HepG2 (cell line): ENCODE measurements around the gene MATN1. TPM values are rescaled to one million over a fixed set of nuclear protein-coding genes. Genes with fewer than 3 reads are reported as not detected.

Experiments used
- ATAC-seq: fragments of 200-7000 bp; cut with Tn5 transposase; 3 replicates; pipeline ENCODE4 v1.9.1; 2020; ENCODE audit warnings: mild to moderate bottlenecking, moderate library complexity
- BruUV-seq: library from RNA; stranded (reverse); fragments of 400-500 nt; replicated peaks from 2 replicates; lab custom pipeline; 2021; lab: Mats Ljungman, UMichigan
- CTCF ChIA-PET: fragments of 300-600 bp; formaldehyde crosslinking; extraction: SDS; loops from one replicate; lab custom pipeline; 2021; ENCODE audit warnings: low total read pairs, inconsistent platforms, low intra/inter-chr PET ratio; lab: Yijun Ruan, JAX
- POLR2A ChIA-PET: fragments of 350-600 bp; sonication (Branson Sonifier 250); formaldehyde crosslinking; loops from one replicate; lab custom pipeline; 2020; ENCODE audit warnings: antibody characterized with exemption, inconsistent platforms; lab: Yijun Ruan, JAX
- DNase-seq: peaks from one replicate; pipeline ENCODE4 v3.0.0-alpha.2; 2015; ENCODE audit warnings: low spot score
- FAIRE-seq: peaks from 3 replicates; lab custom pipeline; 2011; peaks lifted over from hg19 to GRCh38; lab: Jason Lieb, UNC
- H2AFZ ChIP-seq: one replicate; pipeline ENCODE4 v1.6.1; 2011; ENCODE audit warnings: low read length, inconsistent platforms
- H3K27ac ChIP-seq: fragments of 300-600 bp; 3 replicates; pipeline ENCODE4 v1.8.0; 2011; ENCODE audit warnings: mixed run types, mild to moderate bottlenecking, mixed read lengths, low read length, inconsistent platforms; ENCODE audit not compliant: insufficient read depth; ENCODE audit errors: extremely low read length
- H3K27me3 ChIP-seq, 2 experiments: fragments of 200-600 bp in 1 of 2; 2 replicates in 1 of 2; 3 replicates in 1 of 2; pipeline versions ENCODE4 v1.6.0 to v1.8.0; 2011; ENCODE audit warnings: low read length in 2 of 2, mild to moderate bottlenecking in 2 of 2, moderate library complexity in 2 of 2, inconsistent platforms in 1 of 2; ENCODE audit not compliant: insufficient read depth in 2 of 2, control insufficient read depth in 1 of 2
- H3K36me3 ChIP-seq, 2 experiments: fragments of 200-600 bp in 1 of 2; replicated peaks in 1 of 2; 2 replicates in 1 of 2; 3 replicates in 1 of 2; pipeline versions ENCODE4 v1.5.1 to v1.8.0; 2011; ENCODE audit warnings: low read length in 2 of 2, inconsistent platforms in 1 of 2; ENCODE audit not compliant: insufficient read depth in 2 of 2, control insufficient read depth in 1 of 2
- H3K4me1 ChIP-seq: 2 replicates; pipeline ENCODE4 v1.5.1; 2012; ENCODE audit warnings: low read length, inconsistent platforms; ENCODE audit not compliant: insufficient read depth
- H3K4me2 ChIP-seq: 2 replicates; pipeline ENCODE4 v1.6.0; 2011; ENCODE audit warnings: low read depth, low read length, inconsistent platforms
- H3K4me3 ChIP-seq, 3 experiments: fragments of 200-600 bp in 1 of 3; sonication (generic), shearing (Covaris generic) in 1 of 3; replicated peaks in 1 of 3; 2 replicates each; pipeline ENCODE4 v1.5.1; 2011 to 2016; ENCODE audit warnings: low read length in 3 of 3, inconsistent platforms in 2 of 3, low read depth in 2 of 3, mild to moderate bottlenecking in 2 of 3, control low read depth in 1 of 3, mixed read lengths in 1 of 3; ENCODE audit not compliant: insufficient read depth in 1 of 3
- H3K79me2 ChIP-seq: one replicate; pipeline ENCODE4 v1.6.1; 2011; ENCODE audit warnings: low read length, inconsistent platforms; ENCODE audit not compliant: insufficient read depth
- H3K9ac ChIP-seq: 2 replicates; pipeline ENCODE4 v1.6.0; 2011; ENCODE audit warnings: mild to moderate bottlenecking, low read depth, low read length, inconsistent platforms; ENCODE audit not compliant: insufficient read depth
- H3K9me3 ChIP-seq: 2 replicates; pipeline ENCODE4 v1.5.1; 2012; ENCODE audit warnings: mild to moderate bottlenecking, low read length
- H4K20me1 ChIP-seq: 2 replicates; pipeline ENCODE4 v1.6.0; 2011; ENCODE audit warnings: inconsistent platforms, mild to moderate bottlenecking, low read length, moderate library complexity; ENCODE audit not compliant: insufficient read depth
- CHD2 ChIP-seq: IDR thresholded peaks from 2 replicates; pipeline ENCODE4 v1.6.1; 2011; ENCODE audit warnings: low read depth, low read length, improper control_type of control experiment
- FOXA3 ChIP-seq: IDR thresholded peaks from 2 replicates; pipeline ENCODE4 v1.6.1; 2016; ENCODE audit warnings: missing genetic modification reagents, missing compliant biosample characterization
- KDM3A ChIP-seq: IDR thresholded peaks from 2 replicates; pipeline ENCODE4 v1.6.1; 2018; ENCODE audit warnings: low read depth, missing compliant biosample characterization
- NFE2 ChIP-seq: sonication (generic); formaldehyde crosslinking; IDR thresholded peaks from 2 replicates; pipeline ENCODE4 v1.4.0; 2020; ENCODE audit warnings: missing genetic modification reagents
- SIN3A ChIP-seq: IDR thresholded peaks from 2 replicates; pipeline ENCODE4 v1.6.1; 2011; ENCODE audit warnings: low read depth, mild to moderate bottlenecking, control low read depth, low read length, borderline replicate concordance
- SRSF4 ChIP-seq: fragments of 200-400 bp; formaldehyde crosslinking; IDR thresholded peaks from one replicate; pipeline ENCODE4 v1.6.1; 2018; ENCODE audit warnings: mild to moderate bottlenecking, low read depth, low read length, moderate library complexity; ENCODE audit not compliant: poor library complexity, severe bottlenecking
- ZNF225 ChIP-seq: sonication (generic); formaldehyde crosslinking; IDR thresholded peaks from 2 replicates; pipeline ENCODE4 v1.4.0; 2020; ENCODE audit warnings: mild to moderate bottlenecking, missing genetic modification reagents
- ZNF24 ChIP-seq: fragments of 450-650 bp; IDR thresholded peaks from 2 replicates; pipeline ENCODE4 v1.6.1; 2017; ENCODE audit warnings: antibody characterized with exemption, mild to moderate bottlenecking
- ZNF629 ChIP-seq: sonication (generic); formaldehyde crosslinking; conservative IDR thresholded peaks from 2 replicates; pipeline ENCODE4 v1.5.0; 2020; ENCODE audit warnings: missing genetic modification reagents
- ZNF75D ChIP-seq: sonication (generic); formaldehyde crosslinking; IDR thresholded peaks from 2 replicates; pipeline ENCODE4 v1.8.1; 2023; ENCODE audit warnings: missing genetic modification reagents, mild to moderate bottlenecking, borderline replicate concordance
- ZNF83 ChIP-seq: sonication (generic); formaldehyde crosslinking; IDR thresholded peaks from 2 replicates; pipeline ENCODE4 v1.4.0; 2020; ENCODE audit warnings: missing genetic modification reagents, mild to moderate bottlenecking, borderline replicate concordance
- WGBS: methylation state at CpG from one replicate; pipeline ENCODE4 v1.1.6; 2017; ENCODE audit warnings: low lambda C conversion rate; 5-methylcytosine and 5-hydroxymethylcytosine counted together
- in situ Hi-C: cut with HindIII; loops from 2 replicates; pipeline ENCODE4 v1.10.0; 2017; ENCODE audit warnings: low pct_unique_long_range_greater_than_20kb; ENCODE audit not compliant: extremely low pct_ligation_motif_present
- intact Hi-C: fragments of 100-400 bp; cut with micrococcal nuclease; formaldehyde crosslinking; loops from one replicate; pipeline ENCODE4 v1.10.0; 2022; ENCODE audit not compliant: unreplicated experiment
- polyA plus RNA-seq, 8 experiments: library from polyadenylated mRNA; depleted of rRNA in 3 of 8; stranded (reverse) in 7 of 8; unstranded in 1 of 8; fragments of >200 nt; fragmentation: Illumina TruSeq in 4 of 8; extraction: Trizol in 4 of 8; gene quantifications; 2 replicates each; pipeline versions ENCODE4 v1.2.1 to v1.2.3, GENCODE V29; 2011 to 2016; ENCODE audit warnings: low read depth in 4 of 8, missing spikeins in 1 of 8, mixed read lengths in 1 of 8; ENCODE audit not compliant: insufficient read depth in 1 of 8
- total RNA-seq, 5 experiments: library from RNA; depleted of rRNA; stranded (reverse); fragments of >200 nt; fragmentation: Illumina TruSeq; extraction: Trizol; gene quantifications; 2 replicates each; pipeline ENCODE4 v1.2.3, GENCODE V29; 2016; ENCODE audit warnings: low read depth in 1 of 5
- TF ChIP-seq, protein P1 (sequence below): sonication (generic); formaldehyde crosslinking; conservative IDR thresholded peaks from 2 replicates; pipeline ENCODE4 v1.8.0; 2022; ENCODE audit warnings: mild to moderate bottlenecking, moderate library complexity, missing genetic modification reagents
- TF ChIP-seq, protein P2 (sequence below): sonication (generic); formaldehyde crosslinking; IDR thresholded peaks from 2 replicates; pipeline ENCODE4 v1.4.0; 2020; ENCODE audit warnings: missing genetic modification reagents, borderline replicate concordance

Gene MATN1
- total and polyA plus RNA-seq, 2 of the 13 experiments (the other 11 are each of a cell fraction or from before 2014, with no cell fraction given) = 0.04 to 0.05 TPM

DNA sequence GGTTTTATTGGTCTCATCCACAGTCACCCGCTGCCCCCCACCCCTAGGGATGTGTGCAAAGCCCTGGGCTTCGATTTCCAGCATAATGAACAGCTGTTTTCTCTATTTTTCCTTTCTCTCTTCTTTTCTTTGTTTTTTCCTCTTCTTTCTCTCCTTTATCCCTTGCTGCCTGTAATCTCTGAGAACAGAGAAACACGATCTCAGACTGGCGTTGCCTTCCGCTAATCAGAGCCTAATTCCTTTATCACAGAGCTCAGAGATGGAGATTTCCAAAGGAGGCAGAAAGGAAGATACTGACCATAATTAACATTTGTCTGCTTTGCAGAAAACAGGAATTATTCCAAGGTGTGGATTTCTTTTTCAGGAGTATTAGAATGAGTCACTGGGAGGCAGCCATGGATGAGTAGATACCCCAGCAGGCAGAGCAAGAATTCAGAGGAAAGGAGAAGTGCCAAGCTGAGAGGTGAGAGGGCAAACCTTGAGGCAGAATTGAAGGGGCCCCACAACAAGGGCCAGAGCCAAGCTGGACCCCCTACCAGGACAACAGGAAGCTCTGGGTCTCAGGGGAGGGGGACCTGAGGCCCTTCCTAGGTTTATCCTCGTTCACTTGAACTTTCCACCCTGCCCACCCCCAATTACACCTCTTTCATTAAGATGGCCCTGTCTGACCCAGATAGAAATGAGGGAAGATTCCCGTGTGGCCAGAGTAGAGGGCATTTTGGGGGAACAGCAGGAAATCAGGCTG is 33.3 kb downstream of the MATN1 start:
- intact Hi-C loops (no loop called here), in situ Hi-C loops (loop anchor here (25.0 kb wide), 1 partner anchor 1353 kb away; no protein-coding TSS in a partner anchor)

More for the DNA sequence above, 33.3 kb downstream of the MATN1 start:
- ChIA-PET CTCF (no interaction called here), POLR2A (no interaction called here)
- DNase-seq = no peak
- no peaks in the 10 kb centered on the region for H4K20me1 ChIP-seq
- TF ChIP-seq ZNF629 (CRISPR knock-in tag) = no peak
- TF ChIP-seq ZNF75D (CRISPR knock-in tag) = no peak
- TF ChIP-seq CHD2 = no peak
- no peak for TF ChIP-seq ZNF225 (CRISPR knock-in tag)
- no peak for TF ChIP-seq ZNF83 (CRISPR knock-in tag)
- TF ChIP-seq, protein P1, sequence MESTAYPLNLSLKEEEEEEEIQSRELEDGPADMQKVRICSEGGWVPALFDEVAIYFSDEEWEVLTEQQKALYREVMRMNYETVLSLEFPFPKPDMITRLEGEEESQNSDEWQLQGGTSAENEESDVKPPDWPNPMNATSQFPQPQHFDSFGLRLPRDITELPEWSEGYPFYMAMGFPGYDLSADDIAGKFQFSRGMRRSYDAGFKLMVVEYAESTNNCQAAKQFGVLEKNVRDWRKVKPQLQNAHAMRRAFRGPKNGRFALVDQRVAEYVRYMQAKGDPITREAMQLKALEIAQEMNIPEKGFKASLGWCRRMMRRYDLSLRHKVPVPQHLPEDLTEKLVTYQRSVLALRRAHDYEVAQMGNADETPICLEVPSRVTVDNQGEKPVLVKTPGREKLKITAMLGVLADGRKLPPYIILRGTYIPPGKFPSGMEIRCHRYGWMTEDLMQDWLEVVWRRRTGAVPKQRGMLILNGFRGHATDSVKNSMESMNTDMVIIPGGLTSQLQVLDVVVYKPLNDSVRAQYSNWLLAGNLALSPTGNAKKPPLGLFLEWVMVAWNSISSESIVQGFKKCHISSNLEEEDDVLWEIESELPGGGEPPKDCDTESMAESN (CRISPR knock-in tag) = no peak
- TF ChIP-seq KDM3A = no peak
- TF ChIP-seq FOXA3 = no peak
- no peak for TF ChIP-seq SRSF4
- TF ChIP-seq SIN3A = no peak
- TF ChIP-seq ZNF24 = no peak
- TF ChIP-seq, protein P2, sequence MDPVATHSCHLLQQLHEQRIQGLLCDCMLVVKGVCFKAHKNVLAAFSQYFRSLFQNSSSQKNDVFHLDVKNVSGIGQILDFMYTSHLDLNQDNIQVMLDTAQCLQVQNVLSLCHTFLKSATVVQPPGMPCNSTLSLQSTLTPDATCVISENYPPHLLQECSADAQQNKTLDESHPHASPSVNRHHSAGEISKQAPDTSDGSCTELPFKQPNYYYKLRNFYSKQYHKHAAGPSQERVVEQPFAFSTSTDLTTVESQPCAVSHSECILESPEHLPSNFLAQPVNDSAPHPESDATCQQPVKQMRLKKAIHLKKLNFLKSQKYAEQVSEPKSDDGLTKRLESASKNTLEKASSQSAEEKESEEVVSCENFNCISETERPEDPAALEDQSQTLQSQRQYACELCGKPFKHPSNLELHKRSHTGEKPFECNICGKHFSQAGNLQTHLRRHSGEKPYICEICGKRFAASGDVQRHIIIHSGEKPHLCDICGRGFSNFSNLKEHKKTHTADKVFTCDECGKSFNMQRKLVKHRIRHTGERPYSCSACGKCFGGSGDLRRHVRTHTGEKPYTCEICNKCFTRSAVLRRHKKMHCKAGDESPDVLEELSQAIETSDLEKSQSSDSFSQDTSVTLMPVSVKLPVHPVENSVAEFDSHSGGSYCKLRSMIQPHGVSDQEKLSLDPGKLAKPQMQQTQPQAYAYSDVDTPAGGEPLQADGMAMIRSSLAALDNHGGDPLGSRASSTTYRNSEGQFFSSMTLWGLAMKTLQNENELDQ (CRISPR knock-in tag) = no peak
- no peak for TF ChIP-seq NFE2 (CRISPR knock-in tag)
- 11% methylated on average over 7 of the region's 7 CpGs for WGBS
- H3K9me3 ChIP-seq = no peaks in the 10 kb centered on the region
- H3K36me3 ChIP-seq = no peaks in the 10 kb centered on the region
- no peak for FAIRE-seq
- no peak overlapping the region for H3K4me2 ChIP-seq
- no peak for ATAC-seq
- H3K27ac ChIP-seq = no peak overlapping the region
- H3K4me3 ChIP-seq = no peak overlapping the region
- no peak overlapping the region for H2AFZ ChIP-seq
- BruUV-seq = no TSS peak
- H3K9ac ChIP-seq = no peak overlapping the region
- no peaks in the 10 kb centered on the region for H3K79me2 ChIP-seq
- peaks cover 4 to 10% of the 10 kb centered on the region in 2 experiments; a peak in 3 of 5 replicates for H3K27me3 ChIP-seq
- H3K4me1 ChIP-seq = peaks cover 6% of the 10 kb centered on the region; the same call in 1 of the 2 replicates
